IPS DF 6.9 (cell line): ENCODE measurements around the gene PKD2.
"Not testable (repeated sequence)": the region's sequence is repeated elsewhere in the genome, so short reads cannot be mapped to it uniquely, and the experiment has no call there.

Source experiments
- DNase-seq: peaks from one replicate; pipeline ENCODE4 v3.0.0-alpha.2; 2013; ENCODE audit warnings: low read depth, low spot score
- H3K27ac ChIP-seq: one replicate; pipeline ENCODE4 v1.5.1; 2013; ENCODE audit warnings: low read length, control low read depth
- H3K27me3 ChIP-seq: 2 replicates; pipeline ENCODE4 v1.6.1; 2013; ENCODE audit warnings: mild to moderate bottlenecking, low read length; ENCODE audit not compliant: control insufficient read depth, insufficient read depth
- H3K36me3 ChIP-seq: 2 replicates; pipeline ENCODE4 v1.6.1; 2013; ENCODE audit warnings: low read length; ENCODE audit not compliant: control insufficient read depth, insufficient read depth
- H3K4me1 ChIP-seq: 2 replicates; pipeline ENCODE4 v1.6.1; 2013; ENCODE audit warnings: low read length; ENCODE audit not compliant: control insufficient read depth, insufficient read depth
- H3K4me3 ChIP-seq: 2 replicates; pipeline ENCODE4 v1.5.1; 2013; ENCODE audit warnings: mild to moderate bottlenecking, low read length
- H3K9me3 ChIP-seq: 2 replicates; pipeline ENCODE4 v1.6.1; 2013; ENCODE audit warnings: low read length, inconsistent platforms; ENCODE audit not compliant: control insufficient read depth, insufficient read depth
- WGBS: extraction: QIAGEN DNeasy Blood & Tissue Kit; methylation state at CpG from one replicate; pipeline ENCODE4 v1.1.7; 2013; ENCODE audit warnings: mixed read lengths, missing lambda C conversion rate; ENCODE audit not compliant: insufficient read length, insufficient coverage; 5-methylcytosine and 5-hydroxymethylcytosine counted together

PKD2 gene

GRCh38 chr4:88108108-88108465, 100.7 kb downstream of the PKD2 start:
- not testable (repeated sequence) for H3K9me3 ChIP-seq, H3K27me3 ChIP-seq, H3K27ac ChIP-seq, H3K4me3 ChIP-seq, DNase-seq, H3K4me1 ChIP-seq, H3K36me3 ChIP-seq
- no CpG with 5 or more reads among the region's 7 CpGs for WGBS

GRCh38 chr4:88108747-88109122, 101.3 kb downstream of the PKD2 start:
- WGBS = no CpG with 5 or more reads among the region's 5 CpGs
- Histone ChIP-seq H3K9me3 (no peaks in the 10 kb centered on the region), H3K27me3 (no peaks in the 10 kb centered on the region), H3K4me3 (no peak overlapping the region), H3K36me3 (no peaks in the 10 kb centered on the region), H3K27ac (no peak overlapping the region), H3K4me1 (no peaks in the 10 kb centered on the region)
- DNase-seq = no peak

GRCh38 chr4:88109123-88109881, 101.9 kb downstream of the PKD2 start:
- Histone ChIP-seq H3K9me3 (no peaks in the 10 kb centered on the region), H3K4me1 (no peaks in the 10 kb centered on the region), H3K27me3 (no peaks in the 10 kb centered on the region), H3K4me3 (no peak overlapping the region), H3K27ac (no peak overlapping the region), H3K36me3 (no peaks in the 10 kb centered on the region)
- no CpG with 5 or more reads among the region's 5 CpGs for WGBS
- no peak for DNase-seq

DNA sequence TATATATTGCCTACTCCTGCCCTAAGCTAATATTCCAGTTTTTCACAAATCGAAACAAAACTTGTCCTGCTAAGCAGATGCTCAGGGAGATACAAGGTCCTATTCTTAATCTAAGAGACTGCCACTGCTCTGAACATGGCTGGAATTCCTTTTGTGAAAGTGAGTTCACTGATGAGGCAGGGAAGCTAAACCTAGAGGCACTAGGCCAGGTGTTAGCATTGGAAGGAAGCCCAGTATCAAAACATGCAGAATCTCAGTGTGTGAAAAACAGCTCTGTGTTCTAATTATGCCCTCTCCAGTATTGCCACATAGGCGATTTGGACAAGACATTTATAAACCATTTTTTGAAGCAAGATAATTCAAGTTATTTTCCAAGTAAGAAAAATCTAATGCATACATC, 103.4 kb downstream of the PKD2 start:
- Histone ChIP-seq H3K27ac (no peak overlapping the region), H3K27me3 (no peaks in the 10 kb centered on the region), H3K4me1 (no peaks in the 10 kb centered on the region), H3K4me3 (no peak overlapping the region), H3K36me3 (no peaks in the 10 kb centered on the region), H3K9me3 (no peaks in the 10 kb centered on the region)
- WGBS = 100% methylated on average over 1 of the region's 2 CpGs
- DNase-seq = no peak

- DNase-seq = no peak
- WGBS = no CpG with 5 or more reads among the region's 5 CpGs
- no peak overlapping the region for H3K4me3 ChIP-seq
- no peaks in the 10 kb centered on the region for H3K4me1 ChIP-seq
- no peaks in the 10 kb centered on the region for H3K36me3 ChIP-seq
- H3K9me3 ChIP-seq = no peaks in the 10 kb centered on the region
- H3K27ac ChIP-seq = no peak overlapping the region
- no peaks in the 10 kb centered on the region for H3K27me3 ChIP-seq
These were observed 105.4 kb downstream of the PKD2 start for GRCh38 chr4:88112856-88113255.

DNA sequence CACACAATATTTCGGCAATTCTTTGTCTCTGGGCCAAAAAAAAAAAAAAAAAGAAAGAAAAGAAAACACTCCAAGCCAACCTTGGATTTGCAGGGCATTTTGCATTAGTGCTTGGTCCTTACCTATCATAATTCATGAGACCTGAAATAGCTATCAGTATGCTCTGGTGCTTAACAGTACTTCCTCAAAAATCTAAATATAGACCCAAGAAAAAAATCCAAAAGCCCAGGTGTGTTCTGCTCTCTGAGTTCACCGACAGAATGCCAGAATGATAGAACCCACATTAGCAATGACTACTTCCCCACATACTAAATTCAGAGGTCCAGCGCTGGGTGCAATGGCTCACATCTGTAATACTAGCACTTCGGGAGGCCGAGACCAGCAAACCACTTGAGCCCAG, 108.2 kb downstream of the PKD2 start:
- Histone ChIP-seq H3K27ac (no peak overlapping the region), H3K36me3 (no peaks in the 10 kb centered on the region; the same call in 1 of the 2 replicates), H3K9me3 (peaks cover 4% of the 10 kb centered on the region), H3K4me3 (no peak overlapping the region), H3K27me3 (no peaks in the 10 kb centered on the region), H3K4me1 (no peaks in the 10 kb centered on the region)
- no peak for DNase-seq
- no CpG with 5 or more reads among the region's 5 CpGs for WGBS

DNA sequence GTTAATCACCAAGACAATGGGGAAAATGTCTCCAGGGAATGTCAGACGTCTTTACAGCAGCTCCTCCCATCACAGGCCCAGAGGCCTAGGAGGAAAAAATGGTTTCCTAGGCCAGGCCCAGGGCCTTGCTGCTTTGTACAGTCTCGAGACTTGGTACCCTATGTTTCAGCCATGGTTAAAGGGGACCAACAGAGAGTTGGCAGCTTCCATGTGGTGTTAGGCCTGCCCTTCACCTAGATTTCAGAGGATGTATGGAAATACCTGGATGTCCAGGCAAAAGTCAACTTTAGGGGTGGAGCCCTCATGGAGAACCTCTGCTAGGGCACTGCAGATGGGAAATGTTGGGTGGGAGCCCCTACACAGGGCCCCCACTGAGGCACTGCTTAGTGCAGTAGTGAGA, 112.5 kb downstream of the PKD2 start:
- Histone ChIP-seq H3K9me3 (peaks cover 4% of the 10 kb centered on the region), H3K27me3 (no peaks in the 10 kb centered on the region), H3K4me3 (no peak overlapping the region), H3K36me3 (no peaks in the 10 kb centered on the region; the same call in 1 of the 2 replicates), H3K4me1 (no peaks in the 10 kb centered on the region), H3K27ac (no peak overlapping the region)
- DNase-seq = no peak
- no CpG with 5 or more reads among the region's 2 CpGs for WGBS

- not testable (repeated sequence) for H3K36me3 ChIP-seq, H3K4me1 ChIP-seq, DNase-seq, H3K4me3 ChIP-seq, H3K27ac ChIP-seq, H3K27me3 ChIP-seq, H3K9me3 ChIP-seq
- WGBS = no CpG with 5 or more reads among the region's 5 CpGs
These were observed 114.8 kb downstream of the PKD2 start for GRCh38 chr4:88122260-88122659.
